Endothelial cell of umbilical vein (primary cell): Measurements from ENCODE around the gene LTF.

Experiments used
- CTCF ChIP-seq, 2 donors: IDR thresholded peaks; 1 replicate in 1 of 2; 2 replicates in 1 of 2; pipeline ENCODE4 v1.5.1; 2011; ENCODE audit warnings: low read length in 2 of 2, mild to moderate bottlenecking in 2 of 2, moderate library complexity in 2 of 2, control low read depth in 1 of 2, inconsistent platforms in 1 of 2, low read depth in 1 of 2; ENCODE audit not compliant: insufficient read depth in 1 of 2; ENCODE audit errors: extremely low read depth in 1 of 2
- FOS ChIP-seq: IDR thresholded peaks from 2 replicates; pipeline ENCODE4 v1.6.1; 2011; ENCODE audit warnings: mild to moderate bottlenecking, low read length, moderate library complexity, borderline replicate concordance; ENCODE audit not compliant: insufficient read depth
- GATA2 ChIP-seq: IDR thresholded peaks from 2 replicates; pipeline ENCODE4 v1.7.0; 2011; ENCODE audit warnings: low read depth, mild to moderate bottlenecking, moderate library complexity, mixed read lengths, low read length; ENCODE audit not compliant: insufficient read length, insufficient read depth
- JUN ChIP-seq: IDR thresholded peaks from 2 replicates; pipeline ENCODE4 v1.6.1; 2011; ENCODE audit warnings: borderline replicate concordance, low read depth; ENCODE audit not compliant: insufficient read length, insufficient read depth
- MAX ChIP-seq: IDR thresholded peaks from 2 replicates; pipeline ENCODE4 v1.6.1; 2011; ENCODE audit not compliant: insufficient read depth, insufficient read length
- POLR2A ChIP-seq: IDR thresholded peaks from 2 replicates; pipeline ENCODE4 v1.6.1; 2012; ENCODE audit warnings: low read depth, mild to moderate bottlenecking, control low read depth, low read length
- POLR2AphosphoS5 ChIP-seq: IDR thresholded peaks from 2 replicates; pipeline ENCODE4 v1.6.1; 2012; ENCODE audit warnings: low read depth, mild to moderate bottlenecking, control low read depth, low read length, moderate library complexity; ENCODE audit not compliant: insufficient read depth

- TF ChIP-seq POLR2A, result no peak
- no peak for TF ChIP-seq POLR2AphosphoS5
- no peak for TF ChIP-seq CTCF (IDR thresholded peaks at IDR 0.05; ENCODE audit: extremely low read depth in 1 of 2, insufficient read depth in 1 of 2, low read depth in 1 of 2, low read length in 2 of 2)
- TF ChIP-seq JUN, result no peak
- TF ChIP-seq GATA2, result no peak
- no peak for TF ChIP-seq MAX
- TF ChIP-seq FOS, result no peak
Measured at GRCh38 chr3:46453526-46454208, 11.0 kb downstream of the LTF start.
